GM03348 (cell line): ENCODE data around the gene TGFBR3L.
"Not testable (repeated sequence)": the region's sequence is repeated elsewhere in the genome, so short reads cannot be mapped to it uniquely, and the experiment has no call there.

Experiments used
- DNase-seq: peaks from one replicate; pipeline ENCODE4 v3.0.0; 2012; ENCODE audit warnings: low spot score

Gene TGFBR3L

GRCh38 chr19:7928334-7928706, 13.7 kb downstream of the TGFBR3L start:
- DNase-seq, result no peak

GRCh38 chr19:7928741-7929701, 14.4 kb downstream of the TGFBR3L start:
- peak; percentile 77 for DNase-seq

- not testable (repeated sequence) for DNase-seq
Measured at GRCh38 chr19:7930030-7930429, 15.4 kb downstream of the TGFBR3L start.

- no peak for DNase-seq
Measured at GRCh38 chr19:7930765-7931164, 16.1 kb downstream of the TGFBR3L start.

GRCh38 chr19:7931221-7932061, 16.8 kb downstream of the TGFBR3L start:
- DNase-seq, result no peak

GRCh38 chr19:7932276-7932929, 17.8 kb downstream of the TGFBR3L start:
- no peak for DNase-seq

GRCh38 chr19:7932930-7933300, 18.3 kb downstream of the TGFBR3L start:
- no peak for DNase-seq

- no peak for DNase-seq
Measured at GRCh38 chr19:7933411-7933810, 18.8 kb downstream of the TGFBR3L start.

- DNase-seq, result no peak
Measured at GRCh38 chr19:7933828-7934725, 19.4 kb downstream of the TGFBR3L start.

- DNase-seq, result no peak
Measured at GRCh38 chr19:7934766-7935165, 20.1 kb downstream of the TGFBR3L start.

GRCh38 chr19:7940841-7941240, 26.2 kb downstream of the TGFBR3L start:
- DNase-seq, result no peak

- no peak for DNase-seq
Measured at GRCh38 chr19:7941895-7942596, 27.4 kb downstream of the TGFBR3L start.

GRCh38 chr19:7942981-7943443, 28.4 kb downstream of the TGFBR3L start:
- DNase-seq, result no peak

GRCh38 chr19:7943444-7944176, 29.0 kb downstream of the TGFBR3L start, which contains the start of gene TIMM44:
TIMM44 (minus strand) TSS chr19:7943666; CDS start chr19:7943651, 15 bp downstream.
- peak; percentile 99 for DNase-seq

GRCh38 chr19:7944177-7944761, 29.6 kb downstream of the TGFBR3L start:
- DNase-seq, result peak; percentile 87

- no peak for DNase-seq
Measured at GRCh38 chr19:7947939-7948338, 33.3 kb downstream of the TGFBR3L start.

- peak; percentile 48 for DNase-seq
Measured at GRCh38 chr19:7953060-7953459, 38.4 kb downstream of the TGFBR3L start.

- DNase-seq, result no peak
Measured at GRCh38 chr19:7953576-7953975, 38.9 kb downstream of the TGFBR3L start.

- DNase-seq, result no peak
Measured at GRCh38 chr19:7955696-7956095, 41.1 kb downstream of the TGFBR3L start.
